ENCODE data around the gene SDK1.

DNA sequence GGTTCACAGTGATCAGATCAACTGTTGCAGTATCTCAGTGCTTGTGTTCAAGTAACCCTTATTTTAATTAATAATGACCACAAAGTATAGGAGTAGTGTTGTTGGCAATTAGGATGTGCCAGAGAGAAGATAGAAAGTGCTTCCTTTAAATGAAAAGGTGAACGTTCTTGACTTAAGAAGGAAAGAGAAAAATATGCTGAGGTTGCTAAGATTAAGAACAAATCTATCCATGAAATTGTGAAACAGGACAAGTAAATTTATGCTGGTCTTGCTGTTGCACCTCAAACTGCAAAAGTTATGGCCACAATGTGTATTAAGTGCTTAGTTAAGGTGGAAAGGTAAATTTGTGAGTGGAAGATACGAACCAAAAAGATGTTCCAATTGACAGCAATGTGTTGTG is 139.5 kb downstream of the SDK1 start:
- TF ChIP-seq, protein P1, sequence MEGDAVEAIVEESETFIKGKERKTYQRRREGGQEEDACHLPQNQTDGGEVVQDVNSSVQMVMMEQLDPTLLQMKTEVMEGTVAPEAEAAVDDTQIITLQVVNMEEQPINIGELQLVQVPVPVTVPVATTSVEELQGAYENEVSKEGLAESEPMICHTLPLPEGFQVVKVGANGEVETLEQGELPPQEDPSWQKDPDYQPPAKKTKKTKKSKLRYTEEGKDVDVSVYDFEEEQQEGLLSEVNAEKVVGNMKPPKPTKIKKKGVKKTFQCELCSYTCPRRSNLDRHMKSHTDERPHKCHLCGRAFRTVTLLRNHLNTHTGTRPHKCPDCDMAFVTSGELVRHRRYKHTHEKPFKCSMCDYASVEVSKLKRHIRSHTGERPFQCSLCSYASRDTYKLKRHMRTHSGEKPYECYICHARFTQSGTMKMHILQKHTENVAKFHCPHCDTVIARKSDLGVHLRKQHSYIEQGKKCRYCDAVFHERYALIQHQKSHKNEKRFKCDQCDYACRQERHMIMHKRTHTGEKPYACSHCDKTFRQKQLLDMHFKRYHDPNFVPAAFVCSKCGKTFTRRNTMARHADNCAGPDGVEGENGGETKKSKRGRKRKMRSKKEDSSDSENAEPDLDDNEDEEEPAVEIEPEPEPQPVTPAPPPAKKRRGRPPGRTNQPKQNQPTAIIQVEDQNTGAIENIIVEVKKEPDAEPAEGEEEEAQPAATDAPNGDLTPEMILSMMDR (IDR thresholded peaks at IDR 0.05), result no peak
- TF ChIP-seq POLR2A (IDR thresholded peaks at IDR 0.05), result no peak

Data from uterus (tissue), 2 donors.